K562 (cell line): ENCODE measurements around the gene HSPA1L. TPM values are rescaled to one million over a fixed set of nuclear protein-coding genes. Genes with fewer than 3 reads are reported as not detected.
A peak's percentile ranks its signal among the peaks of the same experiment; 100 is the strongest.

Source experiments
- FOXA3 ChIP-seq, 2 experiments: fragments of 450-650 bp in 1 of 2; sonication (generic) in 1 of 2; formaldehyde crosslinking; IDR thresholded peaks in 1 of 2; conservative IDR thresholded peaks in 1 of 2; 2 replicates each; pipeline versions ENCODE4 v1.4.0 to v1.8.0; 2020 to 2022; ENCODE audit warnings: mild to moderate bottlenecking in 2 of 2, missing genetic modification reagents in 1 of 2
- FOXK1 ChIP-seq: sonication (generic); formaldehyde crosslinking; IDR thresholded peaks from 2 replicates; pipeline ENCODE4 v1.8.0; 2022; ENCODE audit warnings: missing genetic modification reagents, mild to moderate bottlenecking, borderline replicate concordance
- MTA2 ChIP-seq: fragments of 450-650 bp; IDR thresholded peaks from 2 replicates; pipeline ENCODE4 v1.6.1; 2016; ENCODE audit warnings: low read depth
- POLR2H ChIP-seq: IDR thresholded peaks from 2 replicates; pipeline ENCODE4 v1.6.1; 2016; ENCODE audit warnings: missing genetic modification characterization, low read depth, mild to moderate bottlenecking, control low read depth, missing compliant biosample characterization, moderate library complexity
- SRSF3 ChIP-seq: fragments of 200-400 bp; formaldehyde crosslinking; IDR thresholded peaks from 2 replicates; pipeline ENCODE4 v1.6.1; 2016; ENCODE audit warnings: mild to moderate bottlenecking, low read length, moderate library complexity; ENCODE audit not compliant: insufficient read depth
- ZFPM2 ChIP-seq: fragments of 250-450 bp; sonication (Bioruptor Pico); IDR thresholded peaks from 2 replicates; pipeline ENCODE4 v1.5.1; 2022; ENCODE audit warnings: mild to moderate bottlenecking
- ZNF224 ChIP-seq: sonication (generic); formaldehyde crosslinking; IDR thresholded peaks from 2 replicates; pipeline ENCODE4 v1.8.0; 2022; ENCODE audit warnings: mild to moderate bottlenecking, missing genetic modification reagents
- ZNF316 ChIP-seq: fragments of 450-650 bp; IDR thresholded peaks from 2 replicates; pipeline ENCODE4 v1.6.1; 2016
- ZNF324 ChIP-seq: fragments of 250-450 bp; sonication (Bioruptor Pico); IDR thresholded peaks from 2 replicates; pipeline ENCODE4 v1.4.0; 2020; ENCODE audit warnings: mild to moderate bottlenecking
- ZNF407 ChIP-seq: fragments of 450-650 bp; IDR thresholded peaks from 2 replicates; pipeline ENCODE4 v1.6.1; 2016; ENCODE audit warnings: low read depth
- polyA plus RNA-seq, 8 experiments: library from polyadenylated mRNA; depleted of rRNA in 4 of 8; stranded (reverse) in 5 of 8; unstranded in 3 of 8; fragments of >200 nt; fragmentation: Nextera tagmentation in 2 of 8; fragmentation: Illumina TruSeq in 1 of 8; extraction: Ambion mirVana in 2 of 8; extraction: Trizol in 1 of 8; gene quantifications; 2 replicates each; pipeline versions ENCODE4 v1.2.1 to v1.2.3, GENCODE V29; 2011 to 2014; ENCODE audit warnings: inconsistent platforms in 1 of 8, missing spikeins in 1 of 8
- total RNA-seq, 7 experiments: library from RNA; depleted of rRNA in 6 of 7; stranded (reverse); fragments of >200 nt in 6 of 7; fragmentation: Illumina TruSeq in 2 of 7; extraction: Trizol in 2 of 7; gene quantifications; 2 replicates each; pipeline versions ENCODE4 v1.2.1 to v1.2.3, GENCODE V29; 2011 to 2021; ENCODE audit warnings: low replicate concordance in 1 of 7
- TF ChIP-seq, protein P1 (sequence below), 2 experiments: fragments of 450-650 bp in 1 of 2; IDR thresholded peaks; 2 replicates each; pipeline ENCODE4 v1.6.1; 2011 to 2017; ENCODE audit warnings: low read depth in 2 of 2, antibody characterized with exemption in 1 of 2, borderline replicate concordance in 1 of 2, low read length in 1 of 2, mild to moderate bottlenecking in 1 of 2, mixed read lengths in 1 of 2; ENCODE audit not compliant: control insufficient read depth in 1 of 2
- TF ChIP-seq, protein P2 (sequence below): fragments of 250-450 bp; sonication (Bioruptor Pico); IDR thresholded peaks from 2 replicates; pipeline ENCODE4 v1.9.0; 2021; ENCODE audit warnings: mild to moderate bottlenecking
- TF ChIP-seq, protein P3 (sequence below): sonication (generic); formaldehyde crosslinking; IDR thresholded peaks from 2 replicates; pipeline ENCODE4 v1.8.1; 2023; ENCODE audit warnings: mild to moderate bottlenecking, missing genetic modification reagents

The HSPA1L gene
- total and polyA plus RNA-seq, 9 of the 15 experiments (the other 6 are each of a cell fraction or from before 2014, with no cell fraction given) = 0.14 to 2.1 (median 1.3) TPM

DNA sequence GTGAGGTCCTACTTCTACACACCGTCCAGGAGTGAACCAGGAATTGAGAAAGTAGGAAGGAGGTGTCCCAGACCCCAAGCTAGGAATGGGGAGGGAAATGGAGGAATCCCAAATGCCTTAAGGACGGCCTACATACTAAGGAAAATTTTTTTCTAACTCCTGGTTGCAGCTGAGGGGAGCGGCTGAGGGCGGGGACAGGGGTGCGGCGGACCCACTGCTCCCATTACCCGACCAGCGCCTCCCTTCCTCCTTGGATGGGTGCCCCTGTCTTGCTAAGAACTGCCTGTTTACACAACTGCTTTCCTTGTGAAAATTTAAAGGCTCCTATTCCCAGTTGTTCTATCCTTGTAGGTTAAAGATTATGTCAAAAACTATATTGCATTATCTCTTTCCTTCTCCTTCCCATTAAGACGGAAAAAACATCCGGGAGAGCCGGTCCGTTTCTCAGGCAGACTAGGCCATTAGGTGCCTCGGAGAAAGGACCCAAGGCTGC, 11.8 kb upstream of the HSPA1L start (continued):
- TF ChIP-seq ZNF407 (no peak), FOXA3 (CRISPR knock-in tag; conservative IDR thresholded peaks at IDR 0.05 in 1 of 2, IDR thresholded peaks at IDR 0.05 in 1 of 2) (peak; percentile 91 to 93; a peak in 3 of 4 replicates), MTA2 (no peak), SRSF3 (no peak), POLR2H (tag) (no peak), ZNF224 (CRISPR knock-in tag) (no peak), ZNF316 (no peak), ZFPM2 (CRISPR knock-in tag) (no peak), FOXK1 (CRISPR knock-in tag) (no peak; the same call in 1 of the 2 replicates), ZNF324 (CRISPR knock-in tag) (peak; percentile 67)
- TF ChIP-seq, protein P1, sequence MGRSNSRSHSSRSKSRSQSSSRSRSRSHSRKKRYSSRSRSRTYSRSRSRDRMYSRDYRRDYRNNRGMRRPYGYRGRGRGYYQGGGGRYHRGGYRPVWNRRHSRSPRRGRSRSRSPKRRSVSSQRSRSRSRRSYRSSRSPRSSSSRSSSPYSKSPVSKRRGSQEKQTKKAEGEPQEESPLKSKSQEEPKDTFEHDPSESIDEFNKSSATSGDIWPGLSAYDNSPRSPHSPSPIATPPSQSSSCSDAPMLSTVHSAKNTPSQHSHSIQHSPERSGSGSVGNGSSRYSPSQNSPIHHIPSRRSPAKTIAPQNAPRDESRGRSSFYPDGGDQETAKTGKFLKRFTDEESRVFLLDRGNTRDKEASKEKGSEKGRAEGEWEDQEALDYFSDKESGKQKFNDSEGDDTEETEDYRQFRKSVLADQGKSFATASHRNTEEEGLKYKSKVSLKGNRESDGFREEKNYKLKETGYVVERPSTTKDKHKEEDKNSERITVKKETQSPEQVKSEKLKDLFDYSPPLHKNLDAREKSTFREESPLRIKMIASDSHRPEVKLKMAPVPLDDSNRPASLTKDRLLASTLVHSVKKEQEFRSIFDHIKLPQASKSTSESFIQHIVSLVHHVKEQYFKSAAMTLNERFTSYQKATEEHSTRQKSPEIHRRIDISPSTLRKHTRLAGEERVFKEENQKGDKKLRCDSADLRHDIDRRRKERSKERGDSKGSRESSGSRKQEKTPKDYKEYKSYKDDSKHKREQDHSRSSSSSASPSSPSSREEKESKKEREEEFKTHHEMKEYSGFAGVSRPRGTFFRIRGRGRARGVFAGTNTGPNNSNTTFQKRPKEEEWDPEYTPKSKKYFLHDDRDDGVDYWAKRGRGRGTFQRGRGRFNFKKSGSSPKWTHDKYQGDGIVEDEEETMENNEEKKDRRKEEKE (IDR thresholded peaks at IDR 0.05; ENCODE audit: borderline replicate concordance in 1 of 2, control insufficient read depth in 1 of 2, low read depth in 2 of 2, low read length in 1 of 2) = no peak
- TF ChIP-seq, protein P2, sequence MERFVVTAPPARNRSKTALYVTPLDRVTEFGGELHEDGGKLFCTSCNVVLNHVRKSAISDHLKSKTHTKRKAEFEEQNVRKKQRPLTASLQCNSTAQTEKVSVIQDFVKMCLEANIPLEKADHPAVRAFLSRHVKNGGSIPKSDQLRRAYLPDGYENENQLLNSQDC (CRISPR knock-in tag) = no peak; the same call in 1 of the 2 replicates
- TF ChIP-seq, protein P3, sequence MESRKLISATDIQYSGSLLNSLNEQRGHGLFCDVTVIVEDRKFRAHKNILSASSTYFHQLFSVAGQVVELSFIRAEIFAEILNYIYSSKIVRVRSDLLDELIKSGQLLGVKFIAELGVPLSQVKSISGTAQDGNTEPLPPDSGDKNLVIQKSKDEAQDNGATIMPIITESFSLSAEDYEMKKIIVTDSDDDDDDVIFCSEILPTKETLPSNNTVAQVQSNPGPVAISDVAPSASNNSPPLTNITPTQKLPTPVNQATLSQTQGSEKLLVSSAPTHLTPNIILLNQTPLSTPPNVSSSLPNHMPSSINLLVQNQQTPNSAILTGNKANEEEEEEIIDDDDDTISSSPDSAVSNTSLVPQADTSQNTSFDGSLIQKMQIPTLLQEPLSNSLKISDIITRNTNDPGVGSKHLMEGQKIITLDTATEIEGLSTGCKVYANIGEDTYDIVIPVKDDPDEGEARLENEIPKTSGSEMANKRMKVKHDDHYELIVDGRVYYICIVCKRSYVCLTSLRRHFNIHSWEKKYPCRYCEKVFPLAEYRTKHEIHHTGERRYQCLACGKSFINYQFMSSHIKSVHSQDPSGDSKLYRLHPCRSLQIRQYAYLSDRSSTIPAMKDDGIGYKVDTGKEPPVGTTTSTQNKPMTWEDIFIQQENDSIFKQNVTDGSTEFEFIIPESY (CRISPR knock-in tag) = no peak; the same call in 1 of the 2 replicates
